Ascending aorta (tissue), 2 donors: ENCODE measurements around the gene TGFBR1. TPM values are rescaled to one million over a fixed set of nuclear protein-coding genes. Genes with fewer than 3 reads are reported as not detected.
A peak's percentile ranks its signal among the peaks of the same experiment; 100 is the strongest.

Source experiments
- DNase-seq, 2 donors: peaks; one replicate each; pipeline ENCODE4 v3.0.0-alpha.2; 2019; ENCODE audit warnings: low spot score in 2 of 2
- H3K27ac ChIP-seq, 2 donors: fragments of 200-600 bp; sonication (generic); one replicate each; pipeline ENCODE4 v1.5.1; 2016 to 2017; ENCODE audit warnings: mild to moderate bottlenecking in 1 of 2
- H3K27me3 ChIP-seq: fragments of 200-600 bp; sonication (generic); one replicate; pipeline ENCODE4 v1.5.1; 2017
- H3K36me3 ChIP-seq, 2 donors: fragments of 200-600 bp; sonication (generic); one replicate each; pipeline ENCODE4 v1.5.1; 2016
- H3K4me1 ChIP-seq, 2 donors: fragments of 200-600 bp; sonication (generic); one replicate each; pipeline ENCODE4 v1.5.1; 2016 to 2017; ENCODE audit warnings: mild to moderate bottlenecking in 1 of 2
- H3K4me3 ChIP-seq, 2 donors: fragments of 200-600 bp; sonication (generic); one replicate each; pipeline ENCODE4 v1.5.1; 2016 to 2017; ENCODE audit warnings: mild to moderate bottlenecking in 1 of 2
- H3K9me3 ChIP-seq, 2 donors: fragments of 200-600 bp; sonication (generic); one replicate each; pipeline ENCODE4 v1.5.1; 2016
- CTCF ChIP-seq, 3 experiments: fragments of 200-600 bp in 2 of 3; fragments of 450-650 bp in 1 of 3; sonication (generic) in 2 of 3; IDR thresholded peaks; one replicate each; pipeline ENCODE4 v1.5.1; 2016 to 2019; ENCODE audit warnings: antibody characterized with exemption in 3 of 3, mild to moderate bottlenecking in 1 of 3, moderate library complexity in 1 of 3
- intact Hi-C: fragments of 100-400 bp; cut with DNase I; formaldehyde crosslinking; loops from one replicate; pipeline ENCODE4 v1.15.1; 2023
- total RNA-seq: library from RNA; depleted of rRNA; stranded (reverse); fragments of >200 nt; gene quantifications from one replicate; pipeline ENCODE4 v1.1.0, GENCODE V29; 2016

The TGFBR1 gene
- total RNA-seq, 1 donor from 2014 or later = 13.9 TPM

- Histone ChIP-seq H3K9me3 (no peaks in the 10 kb centered on the region), H3K36me3 (no peaks in the 10 kb centered on the region), H3K4me3 (no peak overlapping the region), H3K4me1 (peaks cover 0 to 3% of the 10 kb centered on the region in 2 donors), H3K27ac (no peak overlapping the region), H3K27me3 (no peaks in the 10 kb centered on the region)
- TF ChIP-seq CTCF (IDR thresholded peaks at IDR 0.05) = no peak
- intact Hi-C loops = no loop called here
- no peak for DNase-seq
Measured at GRCh38 chr9:99076483-99077171, 28.3 kb upstream of the TGFBR1 start.

- H3K4me3 ChIP-seq = no peak overlapping the region
- no peaks in the 10 kb centered on the region for H3K27me3 ChIP-seq
- peaks cover 0 to 3% of the 10 kb centered on the region in 2 donors for H3K4me1 ChIP-seq
- no peaks in the 10 kb centered on the region for H3K9me3 ChIP-seq
- no peak for TF ChIP-seq CTCF (IDR thresholded peaks at IDR 0.05)
- intact Hi-C loops = no loop called here
- H3K27ac ChIP-seq = no peak overlapping the region
- no peak for DNase-seq
- no peaks in the 10 kb centered on the region for H3K36me3 ChIP-seq
Measured at GRCh38 chr9:99078717-99079116, 26.2 kb upstream of the TGFBR1 start.

GRCh38 chr9:99079542-99079941 is 25.4 kb upstream of the TGFBR1 start:
- peaks cover 0 to 3% of the 10 kb centered on the region in 2 donors for H3K4me1 ChIP-seq
- no peak for TF ChIP-seq CTCF (IDR thresholded peaks at IDR 0.05)
- no peaks in the 10 kb centered on the region for H3K9me3 ChIP-seq
- no peaks in the 10 kb centered on the region for H3K36me3 ChIP-seq
- H3K4me3 ChIP-seq = no peak overlapping the region
- DNase-seq = no peak
- no peak overlapping the region for H3K27ac ChIP-seq
- H3K27me3 ChIP-seq = no peaks in the 10 kb centered on the region
- intact Hi-C loops = no loop called here

GRCh38 chr9:99083051-99083450 is 21.9 kb upstream of the TGFBR1 start:
- H3K4me1 ChIP-seq = peaks cover 5 to 11% of the 10 kb centered on the region in 2 donors
- DNase-seq = no peak
- no peak overlapping the region for H3K27ac ChIP-seq
- H3K9me3 ChIP-seq = no peaks in the 10 kb centered on the region
- no peak for TF ChIP-seq CTCF (IDR thresholded peaks at IDR 0.05)
- H3K36me3 ChIP-seq = no peaks in the 10 kb centered on the region
- intact Hi-C loops = no loop called here
- no peaks in the 10 kb centered on the region for H3K27me3 ChIP-seq
- H3K4me3 ChIP-seq = no peak overlapping the region

- Histone ChIP-seq H3K36me3 (no peaks in the 10 kb centered on the region), H3K4me3 (no peak overlapping the region), H3K9me3 (no peaks in the 10 kb centered on the region), H3K27me3 (no peaks in the 10 kb centered on the region), H3K4me1 (peaks cover 5 to 11% of the 10 kb centered on the region in 2 donors), H3K27ac (peak overlapping the region; percentile 57 to 62)
- TF ChIP-seq CTCF (IDR thresholded peaks at IDR 0.05) = no peak
- intact Hi-C loops = loop anchor here (1.0 kb wide), 1 partner anchor 19 kb away; the partner anchor contains the start of gene TGFBR1
- DNase-seq = peak in 1 of 2 donors; percentile 76
Measured at GRCh38 chr9:99085949-99086948, 18.7 kb upstream of the TGFBR1 start.
